ENCODE measurements around the gene MLN. TPM values are rescaled to one million over a fixed set of nuclear protein-coding genes. Genes with fewer than 3 reads are reported as not detected.
"Not testable (repeated sequence)": the region's sequence is repeated elsewhere in the genome, so short reads cannot be mapped to it uniquely, and the experiment has no call there.

The MLN gene
- total RNA-seq, 1 donor from 2014 or later: not detected

- DNase-seq (ENCODE audit: low spot score): no peak
Measured at GRCh38 chr6:33834401-33835392, 30.9 kb upstream of the MLN start.

GRCh38 chr6:33833599-33833998, 29.8 kb upstream of the MLN start:
- DNase-seq (ENCODE audit: low spot score): no peak

- DNase-seq (ENCODE audit: low spot score): not testable (repeated sequence)
Measured at GRCh38 chr6:33832831-33833230, 29.0 kb upstream of the MLN start.

- not testable (repeated sequence) for DNase-seq (ENCODE audit: low spot score)
Measured at GRCh38 chr6:33831725-33832124, 27.9 kb upstream of the MLN start.

GRCh38 chr6:33830635-33831240, 26.9 kb upstream of the MLN start:
- DNase-seq (ENCODE audit: low spot score): no peak

GRCh38 chr6:33828764-33829731, 25.2 kb upstream of the MLN start:
- peak; percentile 14 for DNase-seq (ENCODE audit: low spot score)

- DNase-seq (ENCODE audit: low spot score): no peak
Measured at GRCh38 chr6:33828452-33828763, 24.6 kb upstream of the MLN start.

- no peak for DNase-seq (ENCODE audit: low spot score)
Measured at GRCh38 chr6:33827546-33828451, 24.0 kb upstream of the MLN start.

GRCh38 chr6:33826537-33826936, 22.7 kb upstream of the MLN start:
- no peak for DNase-seq (ENCODE audit: low spot score)

GRCh38 chr6:33824461-33825154, 20.8 kb upstream of the MLN start:
- peak; percentile 31 for DNase-seq (ENCODE audit: low spot score)

GRCh38 chr6:33823806-33824205, 20.0 kb upstream of the MLN start:
- no peak for DNase-seq (ENCODE audit: low spot score)

GRCh38 chr6:33822575-33823395, 19.0 kb upstream of the MLN start:
- no peak for DNase-seq (ENCODE audit: low spot score)

GRCh38 chr6:33820784-33821520, 17.1 kb upstream of the MLN start:
- DNase-seq (ENCODE audit: low spot score): no peak

GRCh38 chr6:33820243-33820642, 16.4 kb upstream of the MLN start:
- DNase-seq (ENCODE audit: low spot score): no peak

GRCh38 chr6:33819021-33819420, 15.2 kb upstream of the MLN start:
- DNase-seq (ENCODE audit: low spot score): no peak

- no peak for DNase-seq (ENCODE audit: low spot score)
Measured at GRCh38 chr6:33818293-33818692, 14.5 kb upstream of the MLN start.

GRCh38 chr6:33817489-33817888, 13.7 kb upstream of the MLN start:
- DNase-seq (ENCODE audit: low spot score): no peak

- no peak for DNase-seq (ENCODE audit: low spot score)
Measured at GRCh38 chr6:33816911-33817310, 13.1 kb upstream of the MLN start.

- DNase-seq (ENCODE audit: low spot score): no peak
Measured at GRCh38 chr6:33815854-33816253, 12.1 kb upstream of the MLN start.

Measured in mucosa of gallbladder (tissue), 1 donor.